ENCODE results near the gene GGA2.

The GGA2 gene

GRCh38 chr16:23432176-23433128, 77.8 kb downstream of the GGA2 start:
- H3K4me1 ChIP-seq (ENCODE audit: control insufficient read depth, insufficient read depth, low read length): no peaks in the 10 kb centered on the region
- TF ChIP-seq ZNF174 (tag by site-specific recombination; IDR thresholded peaks at IDR 0.05) (no peak), OVOL3 (tag by site-specific recombination; IDR thresholded peaks at IDR 0.05) (no peak), KLF16 (tag by site-specific recombination; IDR thresholded peaks at IDR 0.05) (no peak), MZF1 (tag by site-specific recombination; IDR thresholded peaks at IDR 0.05; ENCODE audit: borderline replicate concordance) (no peak), ZNF843 (tag by site-specific recombination; IDR thresholded peaks at IDR 0.05) (no peak), ZNF404 (tag by site-specific recombination; IDR thresholded peaks at IDR 0.05) (no peak), PBX3 (CRISPR knock-in tag; IDR thresholded peaks at IDR 0.05) (no peak), ZNF362 (tag by site-specific recombination; IDR thresholded peaks at IDR 0.05) (no peak), ZNF24 (tag by site-specific recombination; IDR thresholded peaks at IDR 0.05) (no peak), OSR2 (tag by site-specific recombination; IDR thresholded peaks at IDR 0.05) (no peak), SP3 (tag by site-specific recombination; IDR thresholded peaks at IDR 0.05) (no peak), ZNF37A (tag by site-specific recombination; IDR thresholded peaks at IDR 0.05) (no peak), KLF1 (tag by site-specific recombination; IDR thresholded peaks at IDR 0.05) (no peak)
- peaks cover 20 to 55% of the 10 kb centered on the region in 2 experiments; a peak in 2 of 3 replicates for H3K36me3 ChIP-seq (ENCODE audit: control insufficient read depth in 2 of 2, insufficient read depth in 1 of 2, low read length in 2 of 2)
- POLR2A ChIA-PET: no interaction called here
- H3K27ac ChIP-seq (ENCODE audit: extremely low read depth, low read depth, low read length): no peak overlapping the region
- no peak overlapping the region for H3K4me3 ChIP-seq (ENCODE audit: low read depth, low read length)
- CTCF ChIA-PET: interaction anchor here (0.6 to 6.3 kb wide), 6 partner anchors 12 to 534 kb away, joined by 3 to 174 read pairs (median 4); partner anchors contain the start of gene SCNN1G
- H3K9me3 ChIP-seq (ENCODE audit: control insufficient read depth, insufficient read depth, low read depth, low read length): no peaks in the 10 kb centered on the region

GRCh38 chr16:23428351-23428750, 81.9 kb downstream of the GGA2 start:
- peaks cover 13 to 38% of the 10 kb centered on the region in 2 experiments; a peak in 2 of 3 replicates for H3K36me3 ChIP-seq (ENCODE audit: control insufficient read depth in 2 of 2, insufficient read depth in 1 of 2, low read length in 2 of 2)
- POLR2A ChIA-PET: no interaction called here
- no peak for TF ChIP-seq ATF2 (tag by site-specific recombination; IDR thresholded peaks at IDR 0.05; ENCODE audit: low read depth)
- no peak for TF ChIP-seq TCF7L2 (IDR thresholded peaks at IDR 0.05; ENCODE audit: borderline replicate concordance, low read depth, low read length)
- peak; percentile 69; the same call in 1 of the 2 replicates for TF ChIP-seq ZNF664 (tag by site-specific recombination; IDR thresholded peaks at IDR 0.05)
- no peak for TF ChIP-seq ZNF157 (tag by site-specific recombination; IDR thresholded peaks at IDR 0.05)
- no peak for TF ChIP-seq ZNF692 (tag by site-specific recombination; IDR thresholded peaks at IDR 0.05)

More at GRCh38 chr16:23428351-23428750, 81.9 kb downstream of the GGA2 start:
- no peak overlapping the region for H3K27ac ChIP-seq (ENCODE audit: extremely low read depth, low read depth, low read length)
- H3K9me3 ChIP-seq (ENCODE audit: control insufficient read depth, insufficient read depth, low read depth, low read length): no peaks in the 10 kb centered on the region
- H3K4me1 ChIP-seq (ENCODE audit: control insufficient read depth, insufficient read depth, low read length): peaks cover 3% of the 10 kb centered on the region; the same call in 1 of the 2 replicates
- H3K4me3 ChIP-seq (ENCODE audit: low read depth, low read length): no peak overlapping the region
- CTCF ChIA-PET: interaction anchor here (0.6 kb wide), 1 partner anchor 244 kb away, joined by 3 read pairs; no protein-coding TSS in a partner anchor

Measured in HEK293 (cell line).